Suprapubic skin (tissue), 3 donors: ENCODE measurements around the gene RAB5B.

Source experiments
- EP300 ChIP-seq: sonication (generic); formaldehyde crosslinking; IDR thresholded peaks from one replicate; pipeline ENCODE4 v1.6.1; 2017; ENCODE audit warnings: antibody characterized with exemption
- POLR2A ChIP-seq, 2 donors: fragments of 450-650 bp; IDR thresholded peaks; one replicate each; pipeline ENCODE4 v1.6.1; 2017; ENCODE audit warnings: antibody characterized with exemption in 2 of 2, mild to moderate bottlenecking in 2 of 2, moderate library complexity in 2 of 2
- TF ChIP-seq, protein P1 (sequence below), 2 donors: fragments of 200-600 bp in 1 of 2; fragments of 450-650 bp in 1 of 2; sonication (generic) in 1 of 2; IDR thresholded peaks; one replicate each; pipeline ENCODE4 v1.5.1; 2016 to 2019; ENCODE audit warnings: antibody characterized with exemption in 2 of 2, mild to moderate bottlenecking in 1 of 2, moderate library complexity in 1 of 2

DNA sequence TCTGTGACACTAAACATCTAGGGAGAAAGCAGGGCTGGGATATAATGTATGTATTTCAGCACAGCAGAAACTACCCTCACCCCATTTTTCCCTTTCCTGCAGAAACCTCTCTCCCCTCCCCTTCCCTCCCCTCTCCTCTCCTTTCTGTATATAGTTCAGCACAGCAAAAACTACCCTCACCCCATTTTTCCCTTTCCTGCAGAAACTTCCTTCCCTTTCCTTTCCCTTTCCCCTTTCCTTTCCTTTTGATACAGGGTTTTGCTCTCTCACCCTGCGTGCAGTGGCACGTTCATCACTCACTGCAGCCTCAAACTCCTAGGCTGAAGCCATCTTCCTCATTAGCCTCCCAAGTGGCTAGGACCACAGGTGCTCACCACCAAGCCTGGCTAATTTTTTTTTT lies 10.1 kb upstream of the RAB5B start:
- TF ChIP-seq EP300 (no peak), POLR2A (IDR thresholded peaks at IDR 0.05) (no peak)
- TF ChIP-seq, protein P1, sequence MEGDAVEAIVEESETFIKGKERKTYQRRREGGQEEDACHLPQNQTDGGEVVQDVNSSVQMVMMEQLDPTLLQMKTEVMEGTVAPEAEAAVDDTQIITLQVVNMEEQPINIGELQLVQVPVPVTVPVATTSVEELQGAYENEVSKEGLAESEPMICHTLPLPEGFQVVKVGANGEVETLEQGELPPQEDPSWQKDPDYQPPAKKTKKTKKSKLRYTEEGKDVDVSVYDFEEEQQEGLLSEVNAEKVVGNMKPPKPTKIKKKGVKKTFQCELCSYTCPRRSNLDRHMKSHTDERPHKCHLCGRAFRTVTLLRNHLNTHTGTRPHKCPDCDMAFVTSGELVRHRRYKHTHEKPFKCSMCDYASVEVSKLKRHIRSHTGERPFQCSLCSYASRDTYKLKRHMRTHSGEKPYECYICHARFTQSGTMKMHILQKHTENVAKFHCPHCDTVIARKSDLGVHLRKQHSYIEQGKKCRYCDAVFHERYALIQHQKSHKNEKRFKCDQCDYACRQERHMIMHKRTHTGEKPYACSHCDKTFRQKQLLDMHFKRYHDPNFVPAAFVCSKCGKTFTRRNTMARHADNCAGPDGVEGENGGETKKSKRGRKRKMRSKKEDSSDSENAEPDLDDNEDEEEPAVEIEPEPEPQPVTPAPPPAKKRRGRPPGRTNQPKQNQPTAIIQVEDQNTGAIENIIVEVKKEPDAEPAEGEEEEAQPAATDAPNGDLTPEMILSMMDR (IDR thresholded peaks at IDR 0.05), result no peak
